HCT116 (cell line): ENCODE data around the gene UNC5C. TPM values are rescaled to one million over a fixed set of nuclear protein-coding genes. Genes with fewer than 3 reads are reported as not detected.

ENCODE experiments used
- ATAC-seq: fragments of 200-7000 bp; cut with Tn5 transposase; 2 replicates; pipeline ENCODE4 v1.9.1; 2020; ENCODE audit warnings: mild to moderate bottlenecking, moderate library complexity
- BruUV-seq: library from RNA; stranded (reverse); fragments of 400-500 nt; replicated peaks from 2 replicates; lab custom pipeline; 2021; lab: Mats Ljungman, UMichigan
- CTCF ChIA-PET: fragments of 300-600 bp; sonication (Branson Sonifier 250); formaldehyde crosslinking; loops from one replicate; lab custom pipeline; 2021; ENCODE audit warnings: antibody characterized with exemption; lab: Charles Lee
- POLR2A ChIA-PET: fragments of 300-600, 350-600 bp; sonication (Branson Sonifier 250); formaldehyde crosslinking; loops from one replicate; lab custom pipeline; 2021; ENCODE audit warnings: antibody characterized with exemption; lab: Charles Lee
- RAD21 ChIA-PET, 2 experiments: fragments of 300-600 bp; sonication (Branson Sonifier 250); formaldehyde crosslinking; loops; one replicate each; lab custom pipeline; 2023; ENCODE audit warnings: low total read pairs in 2 of 2; ENCODE audit not compliant: uncharacterized antibody in 2 of 2, unreplicated experiment in 2 of 2, low non-redundant PET in 1 of 2; lab: Charles Lee
- DNase-seq: peaks from one replicate; pipeline ENCODE4 v3.0.0-alpha.2; 2010; ENCODE audit warnings: low read depth, low spot score
- H2AFZ ChIP-seq: fragments of 200-600 bp; shearing (Covaris generic), sonication (generic); 2 replicates; pipeline ENCODE4 v1.6.1; 2017; ENCODE audit warnings: low read depth, mixed run types, mixed read lengths, antibody characterized with exemption, low read length; ENCODE audit not compliant: poor library complexity, severe bottlenecking
- H3K27ac ChIP-seq: 2 replicates; pipeline ENCODE4 v1.5.1; 2012; ENCODE audit warnings: low read depth, low read length
- H3K27me3 ChIP-seq: fragments of 200-600 bp; sonication (generic); 2 replicates; pipeline ENCODE4 v1.6.1; 2016; ENCODE audit warnings: mixed run types, low read length, mixed read lengths; ENCODE audit not compliant: insufficient read depth
- H3K36me3 ChIP-seq, 2 experiments: fragments of 200-500 bp in 1 of 2; fragments of 200-600 bp in 1 of 2; sonication (Bioruptor generic) in 1 of 2; sonication (generic) in 1 of 2; 2 replicates each; pipeline versions ENCODE4 v1.5.1 to v1.6.1; 2014 to 2016; ENCODE audit warnings: low read length in 2 of 2, inconsistent platforms in 1 of 2, mixed read lengths in 1 of 2, mixed run types in 1 of 2; ENCODE audit not compliant: insufficient read depth in 2 of 2, control insufficient read depth in 1 of 2
- H3K4me1 ChIP-seq, 2 experiments: fragments of 200-600 bp in 1 of 2; sonication (generic) in 1 of 2; 2 replicates each; pipeline versions ENCODE4 v1.5.1 to v1.6.1; 2012 to 2017; ENCODE audit warnings: low read length in 2 of 2, inconsistent platforms in 1 of 2, mild to moderate bottlenecking in 1 of 2, mixed read lengths in 1 of 2, mixed run types in 1 of 2, moderate library complexity in 1 of 2; ENCODE audit not compliant: insufficient read depth in 2 of 2, control insufficient read depth in 1 of 2
- H3K4me2 ChIP-seq: fragments of 200-600 bp; sonication (generic); 2 replicates; pipeline ENCODE4 v1.6.1; 2017; ENCODE audit warnings: mixed run types, low read length, mixed read lengths
- H3K4me3 ChIP-seq, 2 experiments: fragments of 200-600 bp in 1 of 2; sonication (generic) in 1 of 2; replicated peaks in 1 of 2; 2 replicates each; pipeline ENCODE4 v1.5.1; 2011 to 2016; ENCODE audit warnings: low read length in 2 of 2, control low read depth in 1 of 2, low read depth in 1 of 2, mild to moderate bottlenecking in 1 of 2, mixed read lengths in 1 of 2, mixed run types in 1 of 2
- H3K79me2 ChIP-seq: fragments of 200-600 bp; sonication (generic); 2 replicates; pipeline ENCODE4 v1.6.1; 2017; ENCODE audit warnings: mild to moderate bottlenecking, mixed run types, low read length, moderate library complexity, mixed read lengths; ENCODE audit not compliant: insufficient read depth
- H3K9ac ChIP-seq: fragments of 200-600 bp; sonication (generic); 2 replicates; pipeline ENCODE4 v1.6.1; 2016; ENCODE audit warnings: low read length, mixed read lengths
- H3K9me2 ChIP-seq: fragments of 200-600 bp; sonication (generic), shearing (Covaris generic); 2 replicates; pipeline ENCODE4 v1.6.1; 2017; ENCODE audit warnings: mixed run types, mild to moderate bottlenecking, moderate library complexity; ENCODE audit not compliant: insufficient read depth
- H3K9me3 ChIP-seq, 2 experiments: fragments of 200-500 bp in 1 of 2; fragments of 200-600 bp in 1 of 2; sonication (Bioruptor generic) in 1 of 2; sonication (generic) in 1 of 2; 2 replicates each; pipeline ENCODE4 v1.6.1; 2014 to 2017; ENCODE audit warnings: low read length in 2 of 2, mixed read lengths in 2 of 2, inconsistent platforms in 1 of 2, low read depth in 1 of 2, mild to moderate bottlenecking in 1 of 2, mixed run types in 1 of 2, moderate library complexity in 1 of 2; ENCODE audit not compliant: control insufficient read depth in 1 of 2, insufficient read depth in 1 of 2
- H4K20me1 ChIP-seq: fragments of 200-600 bp; sonication (generic), shearing (Covaris generic); 2 replicates; pipeline ENCODE4 v1.6.1; 2017; ENCODE audit warnings: mixed run types, mild to moderate bottlenecking, moderate library complexity; ENCODE audit not compliant: insufficient read depth
- CEBPB ChIP-seq: IDR thresholded peaks from 2 replicates; pipeline ENCODE4 v1.6.1; 2012; ENCODE audit warnings: low read depth
- CTCF ChIP-seq, 3 experiments: fragments of 200-600 bp in 1 of 3; sonication (generic) in 1 of 3; IDR thresholded peaks in 2 of 3; conservative IDR thresholded peaks in 1 of 3; 2 replicates each; pipeline ENCODE4 v1.5.1; 2012 to 2017; ENCODE audit warnings: low read depth in 2 of 3, low read length in 2 of 3, antibody characterized with exemption in 1 of 3, borderline replicate concordance in 1 of 3, control low read depth in 1 of 3, mild to moderate bottlenecking in 1 of 3, mixed read lengths in 1 of 3, mixed run types in 1 of 3, moderate library complexity in 1 of 3; ENCODE audit not compliant: insufficient read depth in 1 of 3
- EGR1 ChIP-seq: IDR thresholded peaks from 2 replicates; pipeline ENCODE4 v1.6.1; 2012; ENCODE audit warnings: low read depth
- EZH2 ChIP-seq: fragments of 200-600 bp; sonication (generic); IDR thresholded peaks from 2 replicates; pipeline ENCODE4 v1.6.1; 2017; ENCODE audit warnings: antibody characterized with exemption, mixed run types
- FOSL1 ChIP-seq: IDR thresholded peaks from 2 replicates; pipeline ENCODE4 v1.6.1; 2012; ENCODE audit warnings: low read depth
- JUND ChIP-seq: IDR thresholded peaks from 2 replicates; pipeline ENCODE4 v1.6.1; 2012
- MAX ChIP-seq: IDR thresholded peaks from 2 replicates; pipeline ENCODE4 v1.6.1; 2012
- POLR2AphosphoS5 ChIP-seq: IDR thresholded peaks from 2 replicates; pipeline ENCODE4 v1.6.1; 2011; ENCODE audit warnings: mild to moderate bottlenecking, low read depth, low read length, moderate library complexity
- RAD21 ChIP-seq: IDR thresholded peaks from 2 replicates; pipeline ENCODE4 v1.6.1; 2012; ENCODE audit warnings: low read depth, mild to moderate bottlenecking
- SIN3A ChIP-seq: IDR thresholded peaks from 2 replicates; pipeline ENCODE4 v1.6.1; 2012; ENCODE audit warnings: low read depth
- SP1 ChIP-seq: IDR thresholded peaks from 2 replicates; pipeline ENCODE4 v1.6.1; 2012; ENCODE audit warnings: low read depth
- SRF ChIP-seq: IDR thresholded peaks from 2 replicates; pipeline ENCODE4 v1.6.1; 2012; ENCODE audit warnings: low read depth
- ZBTB33 ChIP-seq: IDR thresholded peaks from 2 replicates; pipeline ENCODE4 v1.6.1; 2011; ENCODE audit warnings: mild to moderate bottlenecking, low read length, moderate library complexity; ENCODE audit not compliant: insufficient replicate concordance; ENCODE audit errors: extremely low read depth
- ZFX ChIP-seq: fragments of 450-650 bp; IDR thresholded peaks from 2 replicates; pipeline ENCODE4 v1.6.1; 2017
- ZNF274 ChIP-seq: fragments of 200-500 bp; sonication (Bioruptor generic); IDR thresholded peaks from 2 replicates; pipeline ENCODE4 v1.6.1; 2014; ENCODE audit warnings: mild to moderate bottlenecking, low read depth, low read length, inconsistent platforms
- intact Hi-C: fragments of 100-400 bp; cut with micrococcal nuclease; formaldehyde crosslinking; loops from 2 replicates; pipeline ENCODE4 v1.10.0; 2022
- total RNA-seq: library from RNA; stranded (reverse); gene quantifications from one replicate; pipeline ENCODE4 v1.2.1, GENCODE V29; 2021; ENCODE audit not compliant: unreplicated experiment

The UNC5C gene
- total RNA-seq, 1 experiment from 2014 or later, result not detected

GRCh38 chr4:95533254-95533653 lies 15.5 kb downstream of the UNC5C start:
- Histone ChIP-seq H3K36me3 (no peaks in the 10 kb centered on the region), H3K9ac (no peak overlapping the region), H3K27me3 (no peaks in the 10 kb centered on the region), H3K4me1 (no peaks in the 10 kb centered on the region), H3K4me3 (no peak overlapping the region), H3K4me2 (no peak overlapping the region), H3K27ac (no peak overlapping the region), H3K9me2 (no peaks in the 10 kb centered on the region), H3K9me3 (no peaks in the 10 kb centered on the region), H3K79me2 (no peaks in the 10 kb centered on the region), H4K20me1 (no peaks in the 10 kb centered on the region), H2AFZ (no peak overlapping the region)
- intact Hi-C loops, result no loop called here
- ATAC-seq (no peak), DNase-seq (no peak)
- ChIA-PET CTCF (no interaction called here), RAD21 (no interaction called here), POLR2A (no interaction called here)
- BruUV-seq, result no TSS peak
- TF ChIP-seq FOSL1, result no peak
- TF ChIP-seq SRF, result no peak
- TF ChIP-seq EGR1, result no peak
- no peak for TF ChIP-seq CTCF (IDR thresholded peaks at IDR 0.05 in 2 of 3, conservative IDR thresholded peaks at IDR 0.05 in 1 of 3; ENCODE audit: borderline replicate concordance in 1 of 3, insufficient read depth in 1 of 3, low read depth in 2 of 3, low read length in 2 of 3)
- no peak for TF ChIP-seq MAX
- no peak for TF ChIP-seq RAD21
- TF ChIP-seq JUND, result no peak
- TF ChIP-seq SP1, result no peak
- TF ChIP-seq CEBPB, result no peak
- no peak for TF ChIP-seq POLR2AphosphoS5
- TF ChIP-seq ZNF274, result no peak
- TF ChIP-seq EZH2, result no peak
- no peak for TF ChIP-seq SIN3A
- no peak for TF ChIP-seq ZBTB33
- TF ChIP-seq ZFX, result no peak
